IPS DF 6.9 (cell line): ENCODE measurements around the gene MARVELD1.
"Not testable (repeated sequence)": the region's sequence is repeated elsewhere in the genome, so short reads cannot be mapped to it uniquely, and the experiment has no call there.

Experiments
- DNase-seq: peaks from one replicate; pipeline ENCODE4 v3.0.0-alpha.2; 2013; ENCODE audit warnings: low read depth, low spot score
- H3K27ac ChIP-seq: one replicate; pipeline ENCODE4 v1.5.1; 2013; ENCODE audit warnings: low read length, control low read depth
- H3K27me3 ChIP-seq: 2 replicates; pipeline ENCODE4 v1.6.1; 2013; ENCODE audit warnings: mild to moderate bottlenecking, low read length; ENCODE audit not compliant: control insufficient read depth, insufficient read depth
- H3K36me3 ChIP-seq: 2 replicates; pipeline ENCODE4 v1.6.1; 2013; ENCODE audit warnings: low read length; ENCODE audit not compliant: control insufficient read depth, insufficient read depth
- H3K4me1 ChIP-seq: 2 replicates; pipeline ENCODE4 v1.6.1; 2013; ENCODE audit warnings: low read length; ENCODE audit not compliant: control insufficient read depth, insufficient read depth
- H3K4me3 ChIP-seq: 2 replicates; pipeline ENCODE4 v1.5.1; 2013; ENCODE audit warnings: mild to moderate bottlenecking, low read length
- H3K9me3 ChIP-seq: 2 replicates; pipeline ENCODE4 v1.6.1; 2013; ENCODE audit warnings: low read length, inconsistent platforms; ENCODE audit not compliant: control insufficient read depth, insufficient read depth
- WGBS: extraction: QIAGEN DNeasy Blood & Tissue Kit; methylation state at CpG from one replicate; pipeline ENCODE4 v1.1.7; 2013; ENCODE audit warnings: mixed read lengths, missing lambda C conversion rate; ENCODE audit not compliant: insufficient read length, insufficient coverage; 5-methylcytosine and 5-hydroxymethylcytosine counted together

Gene MARVELD1

GRCh38 chr10:97698072-97698655 lies 15.4 kb upstream of the MARVELD1 start:
- not testable (repeated sequence) for H3K36me3 ChIP-seq, H3K27me3 ChIP-seq, H3K9me3 ChIP-seq, H3K27ac ChIP-seq, H3K4me3 ChIP-seq, DNase-seq, H3K4me1 ChIP-seq
- no CpG with 5 or more reads among the region's 11 CpGs for WGBS

GRCh38 chr10:97701438-97702069 lies 12.0 kb upstream of the MARVELD1 start:
- H3K27ac ChIP-seq = no peak overlapping the region
- no peaks in the 10 kb centered on the region for H3K36me3 ChIP-seq
- H3K4me1 ChIP-seq = peaks cover 2% of the 10 kb centered on the region; the same call in 1 of the 2 replicates
- no peak overlapping the region for H3K4me3 ChIP-seq
- H3K27me3 ChIP-seq = no peaks in the 10 kb centered on the region
- WGBS = no CpG with 5 or more reads among the region's 12 CpGs
- H3K9me3 ChIP-seq = no peaks in the 10 kb centered on the region
- DNase-seq = no peak

GRCh38 chr10:97703398-97704067 lies 10.0 kb upstream of the MARVELD1 start:
- Histone ChIP-seq H3K27me3 (no peaks in the 10 kb centered on the region), H3K9me3 (no peaks in the 10 kb centered on the region), H3K4me1 (peaks cover 2% of the 10 kb centered on the region; the same call in 1 of the 2 replicates), H3K27ac (no peak overlapping the region), H3K36me3 (no peaks in the 10 kb centered on the region), H3K4me3 (no peak overlapping the region)
- no peak for DNase-seq
- no CpG with 5 or more reads among the region's 7 CpGs for WGBS

GRCh38 chr10:97704341-97704740 lies 9.2 kb upstream of the MARVELD1 start:
- no peak for DNase-seq
- Histone ChIP-seq H3K4me1 (peaks cover 5% of the 10 kb centered on the region), H3K36me3 (no peaks in the 10 kb centered on the region), H3K27me3 (no peaks in the 10 kb centered on the region), H3K4me3 (no peak overlapping the region), H3K9me3 (no peaks in the 10 kb centered on the region), H3K27ac (no peak overlapping the region)
- WGBS = no CpG with 5 or more reads among the region's 1 CpG

- Histone ChIP-seq H3K27ac (no peak overlapping the region), H3K4me1 (peaks cover 5% of the 10 kb centered on the region), H3K9me3 (no peaks in the 10 kb centered on the region), H3K4me3 (no peak overlapping the region), H3K36me3 (no peaks in the 10 kb centered on the region), H3K27me3 (no peaks in the 10 kb centered on the region)
- no peak for DNase-seq
- no CpG with 5 or more reads among the region's 3 CpGs for WGBS
Measured at GRCh38 chr10:97705006-97705670, 8.4 kb upstream of the MARVELD1 start.

GRCh38 chr10:97707134-97707861 lies 6.2 kb upstream of the MARVELD1 start:
- H3K4me3 ChIP-seq = no peak overlapping the region
- no peaks in the 10 kb centered on the region for H3K27me3 ChIP-seq
- DNase-seq = no peak
- no peak overlapping the region for H3K27ac ChIP-seq
- no peaks in the 10 kb centered on the region for H3K36me3 ChIP-seq
- no CpG with 5 or more reads among the region's 11 CpGs for WGBS
- H3K4me1 ChIP-seq = peaks cover 3% of the 10 kb centered on the region; the same call in 1 of the 2 replicates
- no peaks in the 10 kb centered on the region for H3K9me3 ChIP-seq

- no peak overlapping the region for H3K27ac ChIP-seq
- H3K4me3 ChIP-seq = no peak overlapping the region
- no CpG with 5 or more reads among the region's 2 CpGs for WGBS
- peaks cover 3% of the 10 kb centered on the region; the same call in 1 of the 2 replicates for H3K4me1 ChIP-seq
- H3K27me3 ChIP-seq = no peaks in the 10 kb centered on the region
- H3K36me3 ChIP-seq = no peaks in the 10 kb centered on the region
- H3K9me3 ChIP-seq = no peaks in the 10 kb centered on the region
- no peak for DNase-seq
Measured at GRCh38 chr10:97708167-97708566, 5.4 kb upstream of the MARVELD1 start.

- Histone ChIP-seq H3K36me3 (no peaks in the 10 kb centered on the region), H3K4me1 (peaks cover 3% of the 10 kb centered on the region; the same call in 1 of the 2 replicates), H3K27me3 (no peaks in the 10 kb centered on the region), H3K9me3 (no peaks in the 10 kb centered on the region), H3K27ac (no peak overlapping the region), H3K4me3 (no peak overlapping the region)
- DNase-seq = no peak
- no CpG with 5 or more reads among the region's 18 CpGs for WGBS
Measured at GRCh38 chr10:97708976-97709946, 4.3 kb upstream of the MARVELD1 start.

- no peak for DNase-seq
- H3K4me3 ChIP-seq = no peak overlapping the region
- no CpG with 5 or more reads among the region's 9 CpGs for WGBS
- no peak overlapping the region for H3K27ac ChIP-seq
- no peaks in the 10 kb centered on the region for H3K36me3 ChIP-seq
- no peaks in the 10 kb centered on the region for H3K9me3 ChIP-seq
- peaks cover 5% of the 10 kb centered on the region; the same call in 1 of the 2 replicates for H3K4me1 ChIP-seq
- no peaks in the 10 kb centered on the region for H3K27me3 ChIP-seq
Measured at GRCh38 chr10:97711640-97712572, 1.6 kb upstream of the MARVELD1 start.
